Measurements from ENCODE around the gene GPR139.

Gene GPR139

DNA sequence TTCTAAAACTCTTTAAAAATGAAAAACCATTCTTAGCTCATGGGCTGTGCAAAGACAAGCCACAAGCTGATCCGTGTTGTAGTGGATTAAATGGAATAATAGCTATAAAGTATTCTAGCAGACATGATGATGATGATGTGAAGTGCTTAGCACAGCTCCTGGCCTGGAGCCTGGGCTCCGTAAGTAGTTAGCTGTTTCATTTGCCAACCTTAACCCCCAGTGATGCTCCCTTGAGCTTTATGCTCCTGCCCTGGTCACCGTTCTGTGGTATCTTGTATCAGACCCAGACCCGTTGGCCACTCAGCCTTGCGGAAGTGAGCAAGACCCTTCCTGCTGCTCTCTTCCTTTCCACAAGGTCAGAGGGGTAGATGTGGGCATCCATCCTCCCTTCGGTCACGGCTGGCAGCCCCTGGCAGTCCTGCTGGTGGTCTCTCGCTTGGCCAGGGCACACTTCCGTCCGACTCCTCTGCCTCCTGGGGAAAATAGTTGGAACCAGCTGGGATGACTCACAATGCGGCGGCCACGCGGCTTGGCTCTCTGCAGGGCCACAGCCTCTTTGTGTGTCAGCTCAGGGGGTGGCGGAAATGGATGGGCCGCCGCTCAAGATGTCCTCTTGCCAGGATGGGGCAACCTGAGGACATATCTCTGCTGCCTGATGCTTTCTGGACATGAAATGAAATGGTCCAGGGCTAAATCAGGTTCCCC is 79.1 kb downstream of the GPR139 start:
- TF ChIP-seq, protein P1, sequence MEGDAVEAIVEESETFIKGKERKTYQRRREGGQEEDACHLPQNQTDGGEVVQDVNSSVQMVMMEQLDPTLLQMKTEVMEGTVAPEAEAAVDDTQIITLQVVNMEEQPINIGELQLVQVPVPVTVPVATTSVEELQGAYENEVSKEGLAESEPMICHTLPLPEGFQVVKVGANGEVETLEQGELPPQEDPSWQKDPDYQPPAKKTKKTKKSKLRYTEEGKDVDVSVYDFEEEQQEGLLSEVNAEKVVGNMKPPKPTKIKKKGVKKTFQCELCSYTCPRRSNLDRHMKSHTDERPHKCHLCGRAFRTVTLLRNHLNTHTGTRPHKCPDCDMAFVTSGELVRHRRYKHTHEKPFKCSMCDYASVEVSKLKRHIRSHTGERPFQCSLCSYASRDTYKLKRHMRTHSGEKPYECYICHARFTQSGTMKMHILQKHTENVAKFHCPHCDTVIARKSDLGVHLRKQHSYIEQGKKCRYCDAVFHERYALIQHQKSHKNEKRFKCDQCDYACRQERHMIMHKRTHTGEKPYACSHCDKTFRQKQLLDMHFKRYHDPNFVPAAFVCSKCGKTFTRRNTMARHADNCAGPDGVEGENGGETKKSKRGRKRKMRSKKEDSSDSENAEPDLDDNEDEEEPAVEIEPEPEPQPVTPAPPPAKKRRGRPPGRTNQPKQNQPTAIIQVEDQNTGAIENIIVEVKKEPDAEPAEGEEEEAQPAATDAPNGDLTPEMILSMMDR (conservative IDR thresholded peaks at IDR 0.05; ENCODE audit: low read depth, low read length): no peak
- no peak for DNase-seq (ENCODE audit: low read depth)
- no peak overlapping the region for H3K4me3 ChIP-seq (ENCODE audit: low read length)

DNA sequence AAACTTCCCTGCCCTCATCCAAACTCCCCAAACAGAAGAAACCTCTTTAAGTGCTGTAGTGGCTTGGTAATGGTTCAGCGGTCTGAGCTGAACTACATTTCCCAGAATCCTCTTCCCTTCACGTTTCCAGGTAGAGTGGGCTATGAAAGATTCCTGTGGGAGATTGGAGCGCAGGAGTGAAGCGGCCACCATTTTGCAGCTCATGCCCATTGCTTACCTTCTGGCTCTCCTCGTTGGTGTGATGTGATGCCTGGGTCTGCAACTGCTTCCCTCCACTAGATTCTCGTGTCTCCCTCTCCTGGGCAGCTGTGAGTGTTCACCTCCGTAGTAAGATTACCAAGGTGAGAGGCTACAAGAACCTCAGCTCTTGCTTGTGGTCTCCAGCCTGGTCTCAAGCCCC is 82.1 kb downstream of the GPR139 start:
- DNase-seq (ENCODE audit: low read depth): no peak
- TF ChIP-seq, protein P1 (conservative IDR thresholded peaks at IDR 0.05; ENCODE audit: low read depth, low read length): no peak
- no peak overlapping the region for H3K4me3 ChIP-seq (ENCODE audit: low read length)

DNA sequence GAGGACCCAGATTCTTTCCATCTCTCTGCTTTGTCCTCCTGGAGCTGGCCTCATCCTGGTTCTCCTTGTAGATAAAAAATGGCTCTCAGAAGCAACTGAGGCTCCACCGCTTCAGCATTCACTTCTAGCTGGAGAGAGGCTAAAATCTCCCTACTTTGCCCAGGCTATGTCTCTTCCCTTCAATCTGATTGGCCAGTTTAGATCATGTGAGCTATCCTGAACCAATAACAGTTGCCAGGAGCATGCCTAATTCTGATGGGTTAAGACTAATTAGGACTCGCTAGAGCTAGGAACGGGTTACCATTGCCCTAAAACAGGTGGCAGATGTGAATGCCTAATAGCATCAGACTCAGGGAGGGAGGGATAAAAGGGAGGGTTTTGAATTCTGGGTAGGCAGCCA is 89.6 kb downstream of the GPR139 start:
- TF ChIP-seq, protein P1 (conservative IDR thresholded peaks at IDR 0.05; ENCODE audit: low read depth, low read length): no peak
- DNase-seq (ENCODE audit: low read depth): no peak
- no peak overlapping the region for H3K4me3 ChIP-seq (ENCODE audit: low read length)
